A673 (cell line): ENCODE data around the gene GHRH.

ENCODE experiments used
- EZH2 ChIP-seq: fragments of 200-600 bp; sonication (generic); IDR thresholded peaks from 2 replicates; pipeline ENCODE4 v1.6.1; 2017; ENCODE audit warnings: borderline replicate concordance, low read depth, mild to moderate bottlenecking, mixed read lengths, antibody characterized with exemption, low read length; ENCODE audit not compliant: poor library complexity, severe bottlenecking
- TF ChIP-seq, protein P1 (sequence below): fragments of 300-800, 200-600 bp; sonication (generic); conservative IDR thresholded peaks from 2 replicates; pipeline ENCODE4 v1.5.1; 2017; ENCODE audit warnings: low read depth, mild to moderate bottlenecking, antibody characterized with exemption, low read length, moderate library complexity, mixed read lengths

- TF ChIP-seq, protein P1, sequence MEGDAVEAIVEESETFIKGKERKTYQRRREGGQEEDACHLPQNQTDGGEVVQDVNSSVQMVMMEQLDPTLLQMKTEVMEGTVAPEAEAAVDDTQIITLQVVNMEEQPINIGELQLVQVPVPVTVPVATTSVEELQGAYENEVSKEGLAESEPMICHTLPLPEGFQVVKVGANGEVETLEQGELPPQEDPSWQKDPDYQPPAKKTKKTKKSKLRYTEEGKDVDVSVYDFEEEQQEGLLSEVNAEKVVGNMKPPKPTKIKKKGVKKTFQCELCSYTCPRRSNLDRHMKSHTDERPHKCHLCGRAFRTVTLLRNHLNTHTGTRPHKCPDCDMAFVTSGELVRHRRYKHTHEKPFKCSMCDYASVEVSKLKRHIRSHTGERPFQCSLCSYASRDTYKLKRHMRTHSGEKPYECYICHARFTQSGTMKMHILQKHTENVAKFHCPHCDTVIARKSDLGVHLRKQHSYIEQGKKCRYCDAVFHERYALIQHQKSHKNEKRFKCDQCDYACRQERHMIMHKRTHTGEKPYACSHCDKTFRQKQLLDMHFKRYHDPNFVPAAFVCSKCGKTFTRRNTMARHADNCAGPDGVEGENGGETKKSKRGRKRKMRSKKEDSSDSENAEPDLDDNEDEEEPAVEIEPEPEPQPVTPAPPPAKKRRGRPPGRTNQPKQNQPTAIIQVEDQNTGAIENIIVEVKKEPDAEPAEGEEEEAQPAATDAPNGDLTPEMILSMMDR = no peak
- TF ChIP-seq EZH2 = no peak
Observed at GRCh38 chr20:37260923-37261322, 691 bp downstream of the GHRH start.
